DOHH2 (cell line): Measurements from ENCODE around the gene TRIM27.

ENCODE experiments used
- H3F3A ChIP-seq: fragments of 200-600 bp; sonication (generic), shearing (Covaris generic); 2 replicates; pipeline ENCODE4 v1.6.0; 2016; ENCODE audit warnings: antibody characterized with exemption, mild to moderate bottlenecking; ENCODE audit not compliant: control insufficient read depth, insufficient read depth
- H3K27ac ChIP-seq: fragments of 200-600 bp; sonication (generic); 2 replicates; pipeline ENCODE4 v1.5.1; 2014; ENCODE audit warnings: low read depth, mild to moderate bottlenecking, low read length, moderate library complexity
- H3K27me3 ChIP-seq: fragments of 200-600 bp; sonication (generic); 2 replicates; pipeline ENCODE4 v1.6.1; 2014; ENCODE audit warnings: mild to moderate bottlenecking, low read length, mixed read lengths; ENCODE audit not compliant: control insufficient read depth
- H3K36me3 ChIP-seq: fragments of 200-600 bp; sonication (generic); 2 replicates; pipeline ENCODE4 v1.6.1; 2014; ENCODE audit warnings: mild to moderate bottlenecking, low read length, moderate library complexity, mixed read lengths; ENCODE audit not compliant: control insufficient read depth
- H3K4me1 ChIP-seq: fragments of 200-600 bp; sonication (generic); 2 replicates; pipeline ENCODE4 v1.6.1; 2014; ENCODE audit warnings: mild to moderate bottlenecking, low read length, mixed read lengths; ENCODE audit not compliant: control insufficient read depth
- H3K4me2 ChIP-seq: fragments of 200-600 bp; sonication (generic); 2 replicates; pipeline ENCODE4 v1.6.0; 2014; ENCODE audit warnings: mild to moderate bottlenecking, low read length, moderate library complexity
- H3K4me3 ChIP-seq: fragments of 200-600 bp; sonication (generic); 2 replicates; pipeline ENCODE4 v1.5.1; 2014; ENCODE audit warnings: mild to moderate bottlenecking, low read length, mixed read lengths
- H3K79me2 ChIP-seq: fragments of 200-600 bp; sonication (generic); 2 replicates; pipeline ENCODE4 v1.6.1; 2014; ENCODE audit warnings: mild to moderate bottlenecking, low read length, mixed read lengths; ENCODE audit not compliant: control insufficient read depth
- H3K9me2 ChIP-seq: fragments of 200-600 bp; sonication (generic); replicated peaks from 2 replicates; pipeline ENCODE4 v1.6.1; 2014; ENCODE audit warnings: mild to moderate bottlenecking, low read length, mixed read lengths; ENCODE audit not compliant: control insufficient read depth
- H3K9me3 ChIP-seq: fragments of 200-600 bp; sonication (generic); 2 replicates; pipeline ENCODE4 v1.6.1; 2014; ENCODE audit warnings: antibody characterized with exemption, low read length, mixed read lengths; ENCODE audit not compliant: control insufficient read depth, insufficient read depth
- H4K20me1 ChIP-seq: fragments of 200-600 bp; sonication (generic); 2 replicates; pipeline ENCODE4 v1.6.0; 2014; ENCODE audit warnings: low read depth, mild to moderate bottlenecking, antibody characterized with exemption, low read length, moderate library complexity; ENCODE audit not compliant: control insufficient read depth, insufficient read depth
- EZH2phosphoT487 ChIP-seq: fragments of 200-600 bp; sonication (generic); IDR thresholded peaks from 2 replicates; pipeline ENCODE4 v1.6.1; 2017; ENCODE audit warnings: borderline replicate concordance, mild to moderate bottlenecking, antibody characterized with exemption, low read length, moderate library complexity, mixed read lengths
- TF ChIP-seq, protein P1 (sequence below): fragments of 200-600 bp; sonication (generic); IDR thresholded peaks from one replicate; pipeline ENCODE4 v1.5.1; 2014; ENCODE audit warnings: antibody characterized with exemption, mild to moderate bottlenecking, low read depth, low read length; ENCODE audit not compliant: poor library complexity, severe bottlenecking

TRIM27 gene

DNA sequence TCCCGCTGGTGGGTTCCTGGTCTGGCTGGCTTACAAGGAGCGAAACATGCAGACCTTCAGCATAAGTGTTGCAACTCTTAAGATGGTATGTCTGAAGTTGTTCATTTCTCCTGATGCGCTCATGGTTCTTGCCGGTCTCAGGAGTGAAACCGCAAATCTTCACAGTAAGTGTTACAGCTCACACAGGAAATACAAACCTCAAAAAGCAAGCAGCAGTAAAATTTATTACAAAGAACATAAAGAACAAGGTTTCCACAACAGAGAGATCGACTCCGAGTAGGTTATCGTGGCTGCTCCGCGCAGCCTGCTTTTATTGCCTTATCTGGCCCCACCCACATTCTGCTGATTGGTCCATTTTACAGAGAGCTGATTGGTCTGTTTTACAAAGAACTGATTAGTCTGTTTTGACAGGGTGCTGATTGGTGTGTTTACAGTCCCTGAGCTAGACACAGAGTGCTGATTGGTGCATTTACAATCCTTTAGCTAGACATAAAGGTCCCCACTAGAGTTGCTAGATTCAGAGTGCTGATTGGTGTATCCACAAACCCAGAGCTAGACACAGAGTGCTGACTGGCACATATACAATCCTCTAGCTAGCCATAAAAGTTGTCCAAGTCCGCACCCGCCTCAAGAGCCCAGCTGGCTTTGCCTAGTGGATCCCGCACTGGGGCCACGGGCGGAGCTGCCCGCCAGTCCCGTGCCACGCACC is 39.2 kb downstream of the TRIM27 start:
- TF ChIP-seq EZH2phosphoT487, result no peak
- TF ChIP-seq, protein P1, sequence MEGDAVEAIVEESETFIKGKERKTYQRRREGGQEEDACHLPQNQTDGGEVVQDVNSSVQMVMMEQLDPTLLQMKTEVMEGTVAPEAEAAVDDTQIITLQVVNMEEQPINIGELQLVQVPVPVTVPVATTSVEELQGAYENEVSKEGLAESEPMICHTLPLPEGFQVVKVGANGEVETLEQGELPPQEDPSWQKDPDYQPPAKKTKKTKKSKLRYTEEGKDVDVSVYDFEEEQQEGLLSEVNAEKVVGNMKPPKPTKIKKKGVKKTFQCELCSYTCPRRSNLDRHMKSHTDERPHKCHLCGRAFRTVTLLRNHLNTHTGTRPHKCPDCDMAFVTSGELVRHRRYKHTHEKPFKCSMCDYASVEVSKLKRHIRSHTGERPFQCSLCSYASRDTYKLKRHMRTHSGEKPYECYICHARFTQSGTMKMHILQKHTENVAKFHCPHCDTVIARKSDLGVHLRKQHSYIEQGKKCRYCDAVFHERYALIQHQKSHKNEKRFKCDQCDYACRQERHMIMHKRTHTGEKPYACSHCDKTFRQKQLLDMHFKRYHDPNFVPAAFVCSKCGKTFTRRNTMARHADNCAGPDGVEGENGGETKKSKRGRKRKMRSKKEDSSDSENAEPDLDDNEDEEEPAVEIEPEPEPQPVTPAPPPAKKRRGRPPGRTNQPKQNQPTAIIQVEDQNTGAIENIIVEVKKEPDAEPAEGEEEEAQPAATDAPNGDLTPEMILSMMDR, result no peak
- no peaks in the 10 kb centered on the region for H3K27me3 ChIP-seq
- peak overlapping the region; percentile 19 for H3K4me2 ChIP-seq
- H3K27ac ChIP-seq, result no peak overlapping the region
- H4K20me1 ChIP-seq, result no peaks in the 10 kb centered on the region
- peaks cover 8% of the 10 kb centered on the region for H3F3A ChIP-seq
- peaks cover 36% of the 10 kb centered on the region for H3K4me1 ChIP-seq
- H3K4me3 ChIP-seq, result no peak overlapping the region
- no peaks in the 10 kb centered on the region for H3K36me3 ChIP-seq
- H3K9me3 ChIP-seq, result peaks cover 17% of the 10 kb centered on the region; the same call in 1 of the 2 replicates
- H3K79me2 ChIP-seq, result no peaks in the 10 kb centered on the region
- no peaks in the 10 kb centered on the region for H3K9me2 ChIP-seq

DNA sequence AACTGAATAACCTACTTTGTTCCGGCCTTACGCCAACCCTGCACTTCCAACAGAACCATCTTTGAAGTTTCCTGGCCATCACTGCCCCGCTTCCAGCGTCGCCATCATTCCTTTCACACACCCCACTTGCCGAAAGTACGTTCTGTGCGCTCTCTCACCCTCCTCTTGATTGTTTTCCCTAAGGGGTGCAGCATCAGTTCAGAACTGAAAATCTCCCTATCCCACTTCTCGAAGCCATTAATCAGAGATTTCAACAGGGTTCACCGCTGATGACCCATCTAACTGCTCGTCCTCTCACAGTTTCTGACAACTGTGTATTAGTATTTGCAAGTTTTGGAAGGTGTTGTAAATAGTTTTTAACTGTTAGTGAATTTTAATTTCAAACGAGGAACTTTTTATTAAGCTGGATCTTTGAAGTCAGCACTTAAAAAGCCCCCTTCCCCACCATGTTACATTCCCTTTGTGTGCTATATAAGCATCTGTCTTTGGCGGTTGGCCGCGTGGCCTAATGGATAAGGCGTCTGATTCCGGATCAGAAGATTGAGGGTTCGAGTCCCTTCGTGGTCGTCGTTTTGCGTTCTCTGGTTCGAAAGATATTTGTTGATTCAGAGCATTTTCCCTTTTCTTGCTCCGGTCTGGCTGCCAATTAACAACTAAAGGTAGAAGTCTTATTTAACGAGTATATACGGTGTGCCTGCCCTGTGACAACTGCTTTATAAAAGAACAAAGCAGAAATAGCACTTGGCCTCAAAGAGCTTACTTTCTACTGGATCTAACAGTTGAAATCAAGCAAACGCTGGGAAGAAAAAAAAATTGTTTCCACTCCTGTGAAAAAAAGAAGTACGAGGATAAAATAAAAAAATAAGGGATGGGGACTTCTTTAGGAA is 42.6 kb downstream of the TRIM27 start:
- Histone ChIP-seq H3K4me1 (peaks cover 57% of the 10 kb centered on the region), H3K27ac (0 out of 2 replicates have a peak overlapping the region, but pooled peaks have one; percentile 24), H3K79me2 (no peaks in the 10 kb centered on the region), H3K36me3 (no peaks in the 10 kb centered on the region; the same call in 1 of the 2 replicates), H3K4me3 (peak overlapping the region; percentile 85), H3K9me3 (peaks cover 16% of the 10 kb centered on the region; the same call in 1 of the 2 replicates), H3K27me3 (no peaks in the 10 kb centered on the region), H3F3A (peaks cover 11% of the 10 kb centered on the region), H4K20me1 (no peaks in the 10 kb centered on the region), H3K4me2 (peak overlapping the region; percentile 71), H3K9me2 (no peaks in the 10 kb centered on the region)
- TF ChIP-seq EZH2phosphoT487, result no peak
- TF ChIP-seq, protein P1, result no peak

DNA sequence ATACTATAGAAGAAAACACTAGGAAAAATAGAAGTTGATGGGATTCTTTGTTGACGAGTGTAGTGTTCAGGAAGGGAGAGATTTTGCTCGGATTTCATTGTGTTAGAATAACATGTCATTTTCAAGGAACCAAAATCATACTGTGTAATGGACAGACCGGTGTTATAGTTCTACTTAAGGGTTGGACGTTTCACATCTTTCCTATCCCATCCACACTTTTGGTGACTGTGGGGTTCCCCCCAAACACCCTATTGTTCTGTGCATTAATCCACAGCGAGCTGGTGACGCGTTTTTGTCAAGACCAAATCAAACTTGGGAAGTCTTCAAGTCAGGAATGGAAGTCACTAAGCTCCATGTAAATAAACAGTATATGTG is 43.3 kb downstream of the TRIM27 start:
- 0 out of 2 replicates have a peak overlapping the region, but pooled peaks have one; percentile 24 for H3K27ac ChIP-seq
- H3K9me2 ChIP-seq, result no peaks in the 10 kb centered on the region
- H3K4me1 ChIP-seq, result peaks cover 63% of the 10 kb centered on the region
- H3K27me3 ChIP-seq, result no peaks in the 10 kb centered on the region
- peak overlapping the region; percentile 71 for H3K4me2 ChIP-seq
- H3F3A ChIP-seq, result peaks cover 11% of the 10 kb centered on the region
- no peaks in the 10 kb centered on the region; the same call in 1 of the 2 replicates for H3K36me3 ChIP-seq
- H3K4me3 ChIP-seq, result peak overlapping the region; percentile 85
- peaks cover 10% of the 10 kb centered on the region; the same call in 1 of the 2 replicates for H3K9me3 ChIP-seq
- TF ChIP-seq, protein P1, result no peak
- TF ChIP-seq EZH2phosphoT487, result no peak
- no peaks in the 10 kb centered on the region for H3K79me2 ChIP-seq
- no peaks in the 10 kb centered on the region for H4K20me1 ChIP-seq
